Right forelimb (tissue), 1 donor: ENCODE measurements around the gene PRTG.
"Not testable (repeated sequence)": the region's sequence is repeated elsewhere in the genome, so short reads cannot be mapped to it uniquely, and the experiment has no call there.

Source experiments
- DNase-seq: peaks from one replicate; pipeline ENCODE4 v3.0.0-alpha.2; 2018

The PRTG gene

DNA sequence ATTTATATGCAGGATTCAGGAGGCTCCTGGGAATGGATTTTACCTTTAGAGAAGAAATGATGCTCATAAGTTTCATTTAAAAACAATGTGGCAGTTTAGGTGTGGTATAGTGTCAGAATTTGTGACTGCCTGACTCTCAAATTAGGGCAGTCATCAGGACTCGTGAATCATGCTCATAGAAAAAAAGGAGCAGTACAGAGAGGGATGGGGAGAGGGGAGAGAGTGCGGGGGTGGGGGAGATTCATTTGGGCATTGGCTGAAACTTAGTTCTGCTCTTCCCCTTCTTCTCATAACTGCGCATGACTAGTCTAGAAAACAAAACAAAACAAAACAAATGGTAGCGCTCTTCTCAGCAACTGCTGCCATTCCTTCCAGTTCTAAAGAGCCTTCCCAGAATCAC, 44.3 kb downstream of the PRTG start:
- DNase-seq: no peak

DNA sequence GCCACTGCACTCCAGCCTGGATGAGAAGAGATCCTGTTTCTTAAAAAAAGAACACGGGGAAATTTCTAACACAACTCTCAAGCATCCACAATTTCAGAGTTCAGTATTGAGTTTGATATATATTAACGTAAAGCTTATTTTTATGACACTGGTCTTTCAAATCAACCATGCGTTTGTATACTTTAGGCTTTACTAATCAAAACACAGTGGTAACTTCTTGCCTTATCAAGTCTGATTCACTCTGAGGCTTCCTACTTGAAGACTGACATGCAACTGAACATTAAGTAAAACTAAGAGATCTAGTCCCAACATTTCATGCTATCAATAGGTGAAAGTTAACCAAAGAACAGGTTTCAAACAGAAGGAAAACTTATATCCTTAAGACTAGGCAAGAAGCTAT, 46.7 kb downstream of the PRTG start:
- no peak for DNase-seq

DNA sequence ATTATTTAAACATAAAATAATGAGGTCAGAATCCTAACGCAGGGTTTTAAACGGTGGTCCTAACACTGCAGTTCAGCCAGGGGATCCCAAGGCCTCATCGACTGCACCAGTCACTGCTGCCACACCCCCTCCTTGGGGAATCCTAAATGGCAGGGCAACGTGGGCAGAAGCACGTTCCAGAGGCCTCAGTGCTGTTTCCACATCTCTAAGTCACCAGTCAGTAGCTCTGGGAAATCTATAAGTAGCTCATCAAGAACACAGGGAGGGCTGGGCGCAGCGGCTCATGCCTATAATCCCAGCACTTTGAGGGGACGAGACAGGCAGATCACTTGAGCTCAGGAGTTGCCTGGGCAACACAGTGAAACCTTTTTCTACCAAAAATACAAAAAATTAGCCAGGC, 47.5 kb downstream of the PRTG start:
- DNase-seq: peak; percentile 58

DNA sequence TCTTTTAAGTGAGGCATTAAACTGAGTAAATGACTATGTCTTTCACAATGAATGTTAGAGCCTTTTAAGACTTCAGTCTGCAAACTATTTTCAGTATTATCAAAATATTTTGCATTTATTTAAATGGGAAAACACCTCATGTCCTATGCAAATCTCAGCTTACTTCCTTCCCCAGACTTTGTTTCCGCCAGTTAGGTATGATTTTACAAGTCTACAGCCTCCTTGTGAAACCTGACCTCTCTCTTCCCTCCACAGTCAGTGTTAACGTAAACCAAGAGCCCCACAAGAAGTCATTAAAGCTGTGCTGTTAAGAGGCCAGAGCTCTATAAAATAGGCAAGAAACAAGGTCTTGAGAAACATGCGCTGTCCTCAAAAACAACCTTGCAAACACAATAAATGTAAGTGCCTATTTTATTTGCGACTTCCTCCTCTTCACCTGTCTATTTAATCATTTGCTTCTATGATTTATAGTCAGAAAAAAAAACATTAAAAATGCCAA, 48.3 kb downstream of the PRTG start:
- no peak for DNase-seq

DNA sequence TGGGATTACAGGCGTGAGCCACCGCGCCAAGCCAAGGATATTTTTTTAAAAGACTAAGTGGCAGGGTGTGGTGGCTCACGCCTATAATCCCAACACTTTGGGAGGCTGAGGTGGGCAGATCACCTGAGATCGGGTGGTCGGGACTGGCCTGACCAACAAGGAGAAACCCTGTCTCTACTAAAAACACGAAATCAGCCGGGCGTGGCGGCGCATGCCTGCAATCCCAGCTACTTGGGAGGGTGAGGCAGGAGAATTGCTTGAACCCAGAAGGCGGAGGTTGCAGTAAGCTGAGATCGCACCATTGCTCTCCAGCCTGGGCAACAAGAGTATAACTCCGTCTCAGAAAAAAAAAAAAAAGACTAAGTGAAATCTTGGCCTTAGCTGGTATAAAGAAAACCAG, 49.8 kb downstream of the PRTG start:
- DNase-seq: not testable (repeated sequence)

DNA sequence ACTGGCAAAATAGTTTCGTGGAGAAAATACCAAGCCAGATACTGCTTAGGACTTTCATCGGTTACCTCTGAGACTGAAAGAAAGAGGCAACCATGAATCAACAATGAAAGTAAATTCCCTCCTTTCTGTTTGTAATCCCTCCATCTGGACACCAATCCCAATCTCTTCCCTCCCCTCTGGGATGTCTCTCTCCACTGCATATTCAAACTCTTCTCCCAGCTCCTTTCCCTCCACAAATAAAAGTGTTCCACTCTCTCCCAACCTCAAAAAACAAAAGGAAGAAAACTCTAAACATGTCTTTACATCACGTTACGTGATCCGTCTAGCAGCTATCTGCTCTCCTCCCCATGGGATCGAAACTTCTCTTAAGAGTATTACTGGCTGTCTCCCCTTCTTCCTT, 55.2 kb downstream of the PRTG start:
- no peak for DNase-seq

DNA sequence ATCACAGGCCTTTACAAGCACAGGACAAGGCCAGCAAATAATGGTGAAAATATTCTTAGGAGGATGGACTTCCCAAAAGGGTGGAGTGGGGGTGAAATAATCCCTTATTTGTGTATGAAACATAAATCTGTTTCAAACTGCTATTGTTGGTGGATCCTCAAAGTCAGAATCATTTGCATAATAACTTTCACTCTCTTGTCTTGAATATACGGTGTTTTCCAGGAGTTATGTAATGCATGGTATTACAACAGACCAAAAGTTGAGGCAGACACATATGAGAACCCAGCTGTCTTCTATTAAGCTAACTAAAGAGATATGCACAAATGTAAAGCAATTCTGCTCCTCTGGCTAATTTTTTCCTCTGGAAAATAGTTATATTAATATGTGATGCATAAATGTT, 57.7 kb downstream of the PRTG start:
- no peak for DNase-seq

DNA sequence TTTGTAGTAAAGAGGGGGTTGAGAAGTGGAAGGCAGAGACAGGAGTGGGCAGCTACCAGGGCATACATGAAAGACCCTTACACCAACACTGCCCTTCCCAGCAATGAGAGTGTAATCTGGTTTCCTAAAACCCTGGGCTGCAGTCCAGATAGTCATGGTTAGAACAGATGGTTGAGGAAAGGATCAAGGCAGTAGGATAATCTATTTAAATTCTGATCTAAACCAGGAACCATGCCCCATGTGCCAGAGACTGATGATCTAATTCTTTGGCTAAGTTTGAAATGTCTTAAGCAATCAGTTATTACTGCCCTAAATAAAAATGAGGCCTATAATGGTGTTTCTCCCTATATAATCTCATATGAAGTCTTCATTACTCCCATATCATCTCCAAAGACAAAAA, 59.6 kb downstream of the PRTG start:
- no peak for DNase-seq

DNA sequence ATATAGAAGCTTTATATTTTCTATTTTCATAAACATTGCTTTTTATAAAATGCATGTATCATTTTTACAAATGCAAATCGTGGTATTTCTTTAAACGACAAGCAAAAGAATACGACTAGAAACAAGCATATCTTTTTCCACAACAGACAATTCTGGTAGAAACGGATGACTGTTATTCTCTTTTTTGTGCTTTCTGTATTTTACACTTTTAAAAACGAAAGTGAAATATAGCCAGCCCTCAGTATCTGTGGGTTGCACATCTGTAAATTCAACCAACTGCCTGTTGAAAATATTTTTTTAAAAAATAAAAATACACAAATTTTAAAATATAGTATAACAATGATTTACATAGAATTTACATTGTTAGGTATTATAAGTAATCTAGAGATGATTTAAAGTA, 61.3 kb downstream of the PRTG start:
- no peak for DNase-seq

DNA sequence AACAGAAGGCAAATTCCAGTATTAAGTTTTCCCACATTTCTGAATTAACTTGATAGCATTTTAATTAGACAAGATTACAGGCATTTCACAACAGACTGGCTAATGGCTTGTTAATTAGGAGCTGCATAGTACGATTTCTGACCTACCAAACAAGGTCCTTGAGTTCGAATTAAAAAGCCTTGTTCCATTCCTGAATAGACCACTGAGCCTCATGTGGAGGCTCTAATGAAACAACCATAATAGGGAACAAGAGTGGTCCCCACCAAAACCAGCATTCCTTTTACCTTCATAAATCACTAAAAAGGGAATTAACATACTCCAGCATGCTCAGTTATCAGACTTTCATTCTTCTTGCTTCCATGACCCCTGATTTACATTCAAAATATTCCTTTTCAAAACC, 66.4 kb downstream of the PRTG start:
- DNase-seq: no peak

DNA sequence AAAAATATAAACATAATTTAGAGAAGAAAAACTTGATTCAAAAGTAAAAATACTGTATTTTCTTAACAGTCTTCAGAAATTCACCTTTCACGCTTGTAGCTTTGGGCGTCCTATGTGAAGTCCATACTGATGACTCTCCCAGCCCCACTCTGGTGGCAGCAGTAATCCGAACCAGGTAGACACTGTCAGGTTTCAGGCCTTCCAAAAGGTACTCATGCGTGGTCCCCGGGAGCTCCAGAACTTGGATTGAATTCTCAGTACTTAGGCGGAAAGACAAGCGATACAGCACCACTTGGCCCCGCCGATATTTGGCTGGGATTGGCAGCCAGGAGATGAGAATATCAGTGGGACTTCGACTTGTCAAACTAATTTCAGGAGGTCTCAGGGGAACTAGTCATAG, 69.7 kb downstream of the PRTG start:
- DNase-seq: no peak

DNA sequence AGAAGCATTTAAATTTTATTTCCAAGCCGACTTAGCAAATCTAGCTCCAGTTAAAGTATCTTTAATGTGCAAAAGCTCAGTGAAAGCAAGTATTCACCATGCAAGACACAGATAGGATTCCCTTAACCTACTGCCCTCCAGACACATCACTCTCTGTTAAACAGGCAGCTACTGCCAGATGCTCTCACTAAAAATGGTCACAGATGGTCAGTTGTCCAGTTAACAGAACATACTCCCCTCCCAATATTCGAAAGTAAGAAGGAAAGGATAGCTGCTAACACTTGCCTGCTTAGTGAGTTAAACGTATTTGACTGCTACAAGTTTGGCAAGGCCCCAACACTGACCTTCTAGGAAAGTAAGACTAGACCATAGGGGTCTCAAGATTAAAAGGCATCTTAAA, 73.7 kb downstream of the PRTG start:
- no peak for DNase-seq

DNA sequence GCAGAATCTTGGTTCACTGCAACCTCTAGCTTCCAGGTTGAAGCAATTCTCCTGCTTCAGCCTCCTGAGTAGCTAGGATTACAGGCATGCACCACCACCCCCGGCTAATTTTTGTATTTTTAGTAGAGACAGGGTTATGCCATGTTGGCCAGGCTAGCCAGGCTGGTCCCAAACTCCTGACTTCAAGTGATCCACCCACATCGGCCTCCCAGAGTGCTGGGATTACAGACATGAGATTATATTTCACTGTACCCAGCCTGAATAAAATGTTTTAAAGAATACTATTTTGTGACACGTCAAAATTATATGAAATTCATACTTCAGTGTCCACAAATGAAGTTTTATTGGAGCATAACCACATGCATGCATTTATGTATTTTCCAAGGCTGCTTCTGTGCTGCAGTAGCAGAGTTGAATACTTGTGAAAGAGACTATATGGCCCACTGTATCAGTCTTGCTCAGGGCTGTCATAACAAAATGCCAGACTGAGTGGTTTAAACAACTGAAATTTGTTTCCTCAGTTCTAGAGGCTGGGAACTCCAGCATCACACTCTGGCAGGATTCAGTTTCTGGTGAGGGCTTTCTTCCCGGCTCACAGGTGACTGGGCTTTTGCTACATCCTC, 77.2 kb downstream of the PRTG start:
- DNase-seq: no peak

DNA sequence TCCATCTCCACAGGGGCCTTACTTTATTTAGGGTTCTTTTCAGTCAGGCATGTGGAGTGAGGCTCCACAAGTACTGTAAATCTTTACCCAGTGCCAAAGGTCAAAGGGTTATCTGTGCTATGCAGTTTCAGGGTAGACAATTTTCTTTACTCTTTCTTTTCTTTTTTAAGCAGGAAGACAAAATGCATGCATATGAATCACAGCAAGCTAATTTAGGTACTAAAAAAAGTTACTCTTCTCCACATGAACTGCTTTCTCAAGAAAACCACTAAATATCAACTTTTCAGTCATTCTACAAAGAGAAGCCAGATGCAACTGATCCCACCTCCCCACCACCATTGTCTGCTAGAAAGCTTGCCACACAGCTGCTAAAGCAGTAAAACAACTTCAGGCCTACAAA, 81.5 kb downstream of the PRTG start:
- DNase-seq: no peak

DNA sequence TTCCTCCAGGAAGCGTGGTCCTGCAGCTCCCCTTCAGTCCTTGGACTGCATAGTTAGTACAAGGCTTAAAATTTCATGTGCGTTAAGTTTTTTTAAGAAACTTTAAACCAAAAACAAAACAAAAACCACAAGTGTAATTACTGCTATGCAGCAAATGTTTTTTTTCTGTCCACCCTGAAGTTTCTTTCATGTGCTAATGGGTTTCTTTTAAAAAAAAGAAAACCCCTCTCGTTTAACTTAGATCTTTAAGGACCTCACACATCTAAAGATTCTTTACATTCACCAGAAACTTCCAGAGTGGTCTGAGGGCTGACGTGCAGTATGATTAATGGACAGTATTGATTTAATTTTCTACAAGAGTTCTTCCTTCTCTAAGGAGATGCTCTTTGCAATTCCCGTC, 82.8 kb downstream of the PRTG start:
- DNase-seq: no peak

DNA sequence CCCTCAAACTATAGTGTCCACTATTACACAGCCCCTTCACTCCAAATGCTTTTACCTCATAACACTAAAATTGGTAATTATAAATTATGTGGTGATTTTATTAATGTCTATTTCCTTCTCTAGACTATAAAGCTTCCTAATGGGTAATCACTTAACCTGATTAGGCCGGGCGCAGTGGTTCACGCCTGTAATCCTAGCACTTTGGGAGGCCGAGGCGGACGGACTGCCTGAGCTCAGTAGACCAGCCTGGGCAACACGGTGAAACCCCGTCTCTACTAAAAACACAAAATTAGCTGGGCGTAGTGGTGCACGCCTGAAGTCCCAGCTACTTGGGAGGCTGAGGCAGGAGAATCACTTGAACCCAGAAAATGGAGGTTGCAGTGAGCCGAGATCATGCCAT, 83.5 kb downstream of the PRTG start:
- DNase-seq: no peak

DNA sequence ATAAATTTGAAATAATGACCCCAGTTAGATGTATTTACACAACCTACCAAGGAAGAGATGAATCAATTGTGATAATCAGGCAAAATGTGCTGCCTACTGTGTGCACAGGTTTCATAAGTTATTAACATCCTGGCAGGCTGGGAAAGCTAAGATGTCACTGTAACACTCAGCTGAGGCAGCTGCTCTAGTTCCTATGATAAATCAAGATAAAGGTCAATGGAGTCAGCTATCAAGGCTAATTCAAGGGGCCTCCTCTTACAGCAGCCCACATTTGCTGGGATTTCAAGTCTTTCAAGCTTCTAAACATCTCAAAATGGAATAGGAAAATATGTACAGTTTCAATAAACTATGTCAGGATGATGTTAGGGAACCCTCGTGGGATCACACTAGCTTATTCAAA, 84.1 kb downstream of the PRTG start:
- DNase-seq: no peak

DNA sequence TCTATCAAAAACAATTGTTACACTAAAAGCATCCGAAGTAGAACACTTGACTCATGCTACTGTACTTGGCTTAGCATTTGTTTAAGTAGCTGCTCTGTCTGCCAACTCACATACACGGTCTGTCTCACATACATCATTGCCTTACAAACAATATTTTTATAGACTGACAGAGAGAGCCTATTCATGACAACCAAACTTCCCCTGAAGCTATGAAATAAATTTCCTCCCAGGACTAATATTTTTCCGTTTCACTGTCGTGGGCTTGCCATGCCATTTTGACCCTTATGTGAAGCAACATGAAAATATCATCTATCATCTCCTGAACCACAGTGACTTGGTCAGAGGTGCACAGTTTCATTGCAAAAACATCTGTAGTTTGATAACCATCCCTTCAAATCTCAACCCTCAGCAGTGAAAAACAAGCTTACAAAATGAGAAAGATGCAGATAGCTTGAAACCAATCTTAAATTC, 88.4 kb downstream of the PRTG start:
- no peak for DNase-seq

DNA sequence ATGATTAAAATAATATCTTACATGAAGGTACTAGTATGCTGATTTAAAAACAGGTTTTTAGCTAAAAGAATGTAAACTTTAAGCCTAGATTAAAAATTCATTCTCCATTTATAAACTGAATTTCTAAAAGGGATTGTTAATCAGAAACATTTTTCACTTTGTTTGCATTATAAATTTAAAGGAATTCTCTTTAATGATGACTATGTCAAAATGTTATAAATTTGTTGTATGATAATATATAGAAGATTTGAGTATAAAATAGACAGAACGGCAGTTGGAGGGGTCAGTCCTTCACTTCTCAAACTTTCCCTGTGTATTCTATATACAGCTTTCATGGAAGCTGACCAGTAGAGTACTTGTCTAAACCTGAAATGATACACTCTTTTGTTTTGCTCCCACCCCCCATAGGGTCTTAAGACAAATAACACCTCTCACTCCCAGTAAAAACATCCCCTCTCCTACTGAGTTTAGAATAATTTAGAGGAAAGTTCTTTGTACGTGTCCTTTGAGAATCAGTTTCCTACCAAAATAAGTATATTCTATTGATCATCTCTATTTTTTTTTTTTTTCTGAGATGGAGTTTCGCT, 90.0 kb downstream of the PRTG start:
- DNase-seq: no peak

DNA sequence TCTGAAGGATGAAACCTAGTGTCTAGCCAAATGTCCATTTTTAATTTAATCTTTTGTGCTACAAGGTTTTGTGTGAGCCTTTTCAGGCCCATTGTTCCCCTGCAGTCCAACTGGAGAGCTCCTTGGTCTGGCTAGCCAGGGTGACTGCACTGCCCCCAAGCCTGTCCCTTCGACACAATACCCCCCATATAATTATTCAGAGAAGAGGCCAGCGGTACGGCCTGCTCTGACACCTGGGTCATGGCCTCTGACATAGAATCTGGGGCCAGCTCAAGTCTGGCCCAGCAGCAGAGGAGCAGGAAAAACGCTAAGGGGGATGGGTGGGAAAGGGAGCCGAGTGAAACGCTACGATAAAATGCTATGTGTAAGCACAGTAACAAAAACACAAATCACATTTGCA, 90.6 kb downstream of the PRTG start:
- DNase-seq: no peak

DNA sequence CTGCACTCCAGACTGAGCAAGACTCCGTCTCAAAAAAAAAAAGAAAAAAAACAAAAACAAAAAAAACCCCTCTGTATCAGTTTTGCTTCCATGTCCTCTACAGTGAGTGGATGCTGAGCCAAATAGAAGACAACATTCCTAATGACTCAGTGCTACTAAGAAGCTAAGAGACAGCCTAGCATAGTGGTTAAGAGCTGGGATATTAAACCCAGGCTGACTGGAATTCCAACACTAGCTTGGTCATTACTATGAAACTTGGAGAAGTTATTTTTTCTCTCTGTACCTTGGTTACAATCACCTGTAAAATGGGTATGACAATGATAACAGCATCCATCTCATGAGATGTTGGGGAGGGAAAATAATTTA, 93.9 kb downstream of the PRTG start:
- DNase-seq: no peak

DNA sequence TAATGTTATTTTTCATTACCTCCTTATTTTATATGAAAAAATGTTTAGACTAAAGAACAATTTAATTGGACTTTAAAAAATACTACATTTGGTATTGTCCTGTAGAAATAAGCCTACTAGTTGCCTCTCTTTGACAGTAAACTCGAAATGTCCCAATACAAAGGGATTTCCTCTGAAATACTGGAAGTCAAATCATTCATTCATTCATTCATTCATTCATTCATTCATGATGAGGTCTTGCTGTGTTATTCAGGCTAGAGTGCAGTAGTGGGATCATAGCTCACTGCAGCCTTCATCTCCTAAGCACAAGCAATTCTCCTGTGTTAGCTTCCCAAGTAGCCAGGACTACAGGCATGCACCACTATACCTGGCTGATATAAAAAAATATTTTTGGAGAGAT, 104.2 kb downstream of the PRTG start:
- no peak for DNase-seq

DNA sequence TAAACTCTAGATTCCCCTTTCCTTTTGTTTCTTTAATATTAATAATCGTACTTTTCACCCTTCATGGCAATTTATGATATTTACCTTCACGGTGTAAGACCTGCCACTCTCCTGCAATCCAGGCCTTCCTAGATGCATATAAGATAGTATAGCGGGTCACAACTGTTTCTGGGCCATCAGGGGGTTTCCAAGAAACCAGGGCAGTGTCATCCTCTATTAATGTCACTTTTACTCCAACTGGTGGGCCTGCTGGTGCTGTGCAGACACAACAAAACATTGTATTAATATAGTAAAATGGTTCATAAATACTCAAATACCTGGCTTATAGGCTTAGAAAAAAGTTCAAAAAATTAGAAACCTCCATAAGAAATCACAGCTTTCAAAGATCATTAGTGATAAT, 105.9 kb downstream of the PRTG start:
- no peak for DNase-seq

DNA sequence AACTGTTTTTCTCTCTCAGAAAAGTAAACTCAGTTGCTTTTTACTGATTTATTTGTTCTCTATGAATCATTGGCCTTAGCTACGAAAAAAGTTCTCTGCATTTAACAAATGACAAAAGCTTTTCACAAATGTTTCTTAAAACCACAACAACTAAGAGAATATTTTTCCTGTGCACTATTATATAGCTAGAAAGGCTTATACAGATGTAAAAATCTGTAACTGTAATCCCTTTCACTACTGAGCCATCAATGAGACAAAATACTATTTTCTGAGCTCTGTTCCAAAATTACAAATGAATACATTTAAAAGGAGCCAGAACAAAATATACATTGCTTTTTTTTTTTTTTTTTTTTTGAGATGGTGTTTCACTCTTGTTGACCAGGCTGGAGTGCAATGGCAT, 109.2 kb downstream of the PRTG start:
- DNase-seq: no peak

DNA sequence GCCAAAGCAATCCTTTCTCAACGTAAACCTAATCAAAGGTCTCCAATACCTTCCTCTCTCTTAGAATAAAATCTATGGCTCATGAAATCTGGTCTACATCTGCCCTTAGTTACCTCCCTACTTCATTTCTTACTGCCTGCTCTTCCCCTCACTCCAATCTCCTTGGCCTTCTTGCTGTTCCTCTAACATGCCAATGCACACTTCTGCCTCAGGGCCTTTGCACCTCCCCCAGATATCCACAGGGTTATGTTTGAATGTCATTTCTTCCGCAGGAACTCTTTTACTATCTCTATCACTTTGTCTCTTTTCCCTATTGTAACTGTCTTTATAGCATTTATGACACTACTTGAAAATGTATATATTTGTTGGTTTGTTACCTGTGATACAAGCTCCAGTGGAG, 110.5 kb downstream of the PRTG start:
- no peak for DNase-seq
